ENCODE data around the gene TAAR1. TPM values are rescaled to one million over a fixed set of nuclear protein-coding genes. Genes with fewer than 3 reads are reported as not detected.

TAAR1 gene
- total and polyA plus RNA-seq, 2 donors (not counting 3 experiments of a cell fraction or from before 2014, with no cell fraction given) = not detected

DNA sequence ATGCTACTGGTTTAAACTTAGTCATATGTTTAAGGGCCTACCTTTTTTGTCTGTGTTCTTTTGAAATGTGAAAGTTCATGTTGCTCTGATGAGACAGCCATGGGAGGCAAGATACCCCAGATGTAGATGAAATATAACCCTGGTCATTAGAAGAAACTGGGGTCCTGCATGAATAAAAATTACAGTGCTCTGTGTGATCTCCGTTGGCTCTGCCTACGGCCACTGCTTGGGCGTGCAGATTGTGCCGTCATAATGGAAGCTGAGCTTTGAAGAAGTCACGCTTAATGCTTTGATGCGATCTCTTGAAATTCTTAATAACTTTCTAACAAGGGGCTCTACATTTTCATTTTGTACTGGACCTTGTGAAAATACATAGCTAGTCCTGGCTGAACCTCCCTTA lies 34.8 kb downstream of the TAAR1 start, which contains the start of gene TAAR2:
TSS of gene TAAR2 (minus strand) at position 101 of the 400 bp plus-strand sequence. CDS start at position 101, 0 bp downstream.
- no peaks in the 10 kb centered on the region for H3K27me3 ChIP-seq (ENCODE audit: control insufficient read depth in 2 of 2, insufficient read depth in 2 of 2, low read length in 2 of 2)
- H3K36me3 ChIP-seq (ENCODE audit: control insufficient read depth in 2 of 2, extremely low read depth in 1 of 2, insufficient read depth in 2 of 2, low read length in 2 of 2) = no peaks in the 10 kb centered on the region
- H3K9ac ChIP-seq (replicated peaks; ENCODE audit: extremely low read depth, insufficient read depth, low read length) = no peak within 1 kb of the TSS
- H2AFZ ChIP-seq (ENCODE audit: low read depth, low read length) = no peak within 1 kb of the TSS
- CTCF ChIA-PET = no interaction called here
- no peak within 1 kb of the TSS for H3K4me2 ChIP-seq (ENCODE audit: insufficient read depth, low read length)
- no peaks in the 10 kb centered on the region for H3K4me1 ChIP-seq (ENCODE audit: control insufficient read depth, extremely low read depth, insufficient read depth, low read length)
- no peak for FAIRE-seq
- no peak within 1 kb of the TSS for H3K27ac ChIP-seq (ENCODE audit: insufficient read depth, low read depth, low read length)
- H3K9me3 ChIP-seq (replicated peaks; ENCODE audit: control insufficient read depth, insufficient read depth, low read length) = no peaks in the 10 kb centered on the region
- intact Hi-C loops (cut with micrococcal nuclease) = no loop called here
- POLR2A ChIA-PET = no interaction called here
- no peaks in the 10 kb centered on the region for H3K79me2 ChIP-seq (ENCODE audit: control insufficient read depth, insufficient read depth, low read length)
- no peak within 1 kb of the TSS for H3K4me3 ChIP-seq (replicated peaks in 1 of 3; ENCODE audit: insufficient read depth in 1 of 3, low read depth in 1 of 3, low read length in 3 of 3)
- BruUV-seq (replicated peaks) = no TSS peak
- TF ChIP-seq FOS (IDR thresholded peaks at IDR 0.05; ENCODE audit: borderline replicate concordance, insufficient read depth, low read length) (no peak), JUN (IDR thresholded peaks at IDR 0.05; ENCODE audit: borderline replicate concordance, insufficient read depth, insufficient read length, low read depth) (no peak), EZH2 (IDR thresholded peaks at IDR 0.05; ENCODE audit: borderline replicate concordance, low read depth, low read length, severe bottlenecking) (no peak), MYC (IDR thresholded peaks at IDR 0.05; ENCODE audit: low read depth, low read length) (no peak), CTCF (IDR thresholded peaks at IDR 0.05; ENCODE audit: extremely low read depth in 1 of 2, insufficient read depth in 1 of 2, low read depth in 1 of 2, low read length in 2 of 2) (no peak), POLR2AphosphoS5 (IDR thresholded peaks at IDR 0.05; ENCODE audit: insufficient read depth, low read depth, low read length) (no peak), POLR2A (IDR thresholded peaks at IDR 0.05; ENCODE audit: low read depth, low read length) (no peak), GATA2 (IDR thresholded peaks at IDR 0.05; ENCODE audit: insufficient read depth, insufficient read length, low read depth, low read length) (no peak)
- TF ChIP-seq, protein P1, sequence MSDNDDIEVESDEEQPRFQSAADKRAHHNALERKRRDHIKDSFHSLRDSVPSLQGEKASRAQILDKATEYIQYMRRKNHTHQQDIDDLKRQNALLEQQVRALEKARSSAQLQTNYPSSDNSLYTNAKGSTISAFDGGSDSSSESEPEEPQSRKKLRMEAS (IDR thresholded peaks at IDR 0.05; ENCODE audit: insufficient read depth, insufficient read length) = no peak
- no peaks in the 10 kb centered on the region for H3K9me1 ChIP-seq (replicated peaks; ENCODE audit: control insufficient read depth, extremely low read depth, insufficient read depth, low read length)
- dilution Hi-C loops (cut with MboI; ENCODE audit: extremely low pct_ligation_motif_present, low sequenced_read_pairs) = no loop called here
- H4K20me1 ChIP-seq (replicated peaks; ENCODE audit: control insufficient read depth, extremely low read depth, insufficient read depth, low read length) = no peaks in the 10 kb centered on the region
- no peak for DNase-seq (ENCODE audit: low read depth, low spot score)
